A673 (cell line): Measurements from ENCODE around the gene ACO1. TPM values are rescaled to one million over a fixed set of nuclear protein-coding genes. Genes with fewer than 3 reads are reported as not detected.

Experiments
- BruUV-seq: library from RNA; stranded (reverse); fragments of 400-500 nt; replicated peaks from 2 replicates; lab custom pipeline; 2021; lab: Mats Ljungman, UMichigan
- CTCF ChIA-PET: fragments of 300-600 bp; sonication (Branson Sonifier 250); formaldehyde crosslinking; loops from one replicate; lab custom pipeline; 2022; ENCODE audit warnings: antibody characterized with exemption; lab: Charles Lee
- POLR2A ChIA-PET: fragments of 300-600 bp; sonication (Branson Sonifier 250); formaldehyde crosslinking; loops from one replicate; lab custom pipeline; 2022; ENCODE audit warnings: antibody characterized with exemption; ENCODE audit not compliant: low non-redundant PET; lab: Charles Lee
- DNase-seq: peaks from one replicate; pipeline ENCODE4 v3.0.0-alpha.2; 2015; ENCODE audit warnings: low spot score
- H3K27ac ChIP-seq: fragments of 200-600 bp; sonication (generic); 2 replicates; pipeline ENCODE4 v1.5.1; 2016; ENCODE audit warnings: mixed run types, low read depth, mild to moderate bottlenecking, mixed read lengths, antibody characterized with exemption, low read length; ENCODE audit not compliant: poor library complexity, severe bottlenecking
- H3K27me3 ChIP-seq: fragments of 200-600 bp; sonication (generic); replicated peaks from 2 replicates; pipeline ENCODE4 v1.6.1; 2017; ENCODE audit warnings: mixed run types, low read depth, mild to moderate bottlenecking, mixed read lengths, antibody characterized with exemption, low read length; ENCODE audit not compliant: insufficient read depth, poor library complexity
- H3K36me3 ChIP-seq: fragments of 200-600 bp; sonication (generic); 2 replicates; pipeline ENCODE4 v1.6.1; 2016; ENCODE audit warnings: mixed run types, mild to moderate bottlenecking, mixed read lengths, antibody characterized with exemption, low read length; ENCODE audit not compliant: insufficient read depth, poor library complexity, severe bottlenecking
- H3K4me1 ChIP-seq: fragments of 200-600 bp; sonication (generic); 2 replicates; pipeline ENCODE4 v1.6.1; 2017; ENCODE audit warnings: mixed run types, mild to moderate bottlenecking, mixed read lengths, antibody characterized with exemption, low read length; ENCODE audit not compliant: insufficient read depth, poor library complexity, severe bottlenecking
- H3K4me3 ChIP-seq: fragments of 200-600 bp; sonication (generic); 2 replicates; pipeline ENCODE4 v1.5.1; 2016; ENCODE audit warnings: low read depth, mixed run types, mild to moderate bottlenecking, mixed read lengths, low read length; ENCODE audit not compliant: poor library complexity, severe bottlenecking
- H3K9me3 ChIP-seq: fragments of 200-600 bp; sonication (generic); 2 replicates; pipeline ENCODE4 v1.6.1; 2016; ENCODE audit warnings: mixed run types, low read depth, mild to moderate bottlenecking, mixed read lengths, antibody characterized with exemption, low read length; ENCODE audit not compliant: poor library complexity, severe bottlenecking
- CTCF ChIP-seq: fragments of 300-800, 200-600 bp; sonication (generic); conservative IDR thresholded peaks from 2 replicates; pipeline ENCODE4 v1.5.1; 2017; ENCODE audit warnings: low read depth, mild to moderate bottlenecking, antibody characterized with exemption, low read length, moderate library complexity, mixed read lengths
- EZH2 ChIP-seq: fragments of 200-600 bp; sonication (generic); IDR thresholded peaks from 2 replicates; pipeline ENCODE4 v1.6.1; 2017; ENCODE audit warnings: borderline replicate concordance, low read depth, mild to moderate bottlenecking, mixed read lengths, antibody characterized with exemption, low read length; ENCODE audit not compliant: poor library complexity, severe bottlenecking
- intact Hi-C: fragments of 100-400 bp; cut with micrococcal nuclease; formaldehyde crosslinking; loops from one replicate; pipeline ENCODE4 v1.10.0; 2022; ENCODE audit not compliant: unreplicated experiment
- total RNA-seq: library from RNA; stranded (reverse); gene quantifications from 2 replicates; pipeline ENCODE4 v1.2.3, GENCODE V29; 2021

ACO1 gene
- total RNA-seq, 1 experiment from 2014 or later: 40.0 TPM

GRCh38 chr9:32360983-32361673, 23.3 kb upstream of the ACO1 start:
- POLR2A ChIA-PET: no interaction called here
- CTCF ChIA-PET: no interaction called here
- Histone ChIP-seq H3K9me3 (no peaks in the 10 kb centered on the region), H3K27ac (no peak overlapping the region), H3K4me1 (no peaks in the 10 kb centered on the region), H3K27me3 (no peaks in the 10 kb centered on the region), H3K4me3 (no peak overlapping the region), H3K36me3 (no peaks in the 10 kb centered on the region)
- DNase-seq: no peak
- no peak for TF ChIP-seq CTCF
- no peak for TF ChIP-seq EZH2
- intact Hi-C loops: no loop called here
- BruUV-seq: no TSS peak

GRCh38 chr9:32371279-32371678, 13.2 kb upstream of the ACO1 start:
- Histone ChIP-seq H3K27me3 (no peaks in the 10 kb centered on the region), H3K27ac (no peak overlapping the region), H3K36me3 (no peaks in the 10 kb centered on the region), H3K9me3 (no peaks in the 10 kb centered on the region), H3K4me1 (no peaks in the 10 kb centered on the region), H3K4me3 (no peak overlapping the region)
- no TSS peak for BruUV-seq
- DNase-seq: no peak
- POLR2A ChIA-PET: no interaction called here
- intact Hi-C loops: loop anchor here (10.0 kb wide), 2 partner anchors 56 to 334 kb away; no protein-coding TSS in a partner anchor
- TF ChIP-seq CTCF: no peak
- no peak for TF ChIP-seq EZH2
- CTCF ChIA-PET: no interaction called here

GRCh38 chr9:32371679-32372078, 12.8 kb upstream of the ACO1 start:
- no peaks in the 10 kb centered on the region for H3K9me3 ChIP-seq
- intact Hi-C loops: loop anchor here (10.0 kb wide), 2 partner anchors 57 to 333 kb away; no protein-coding TSS in a partner anchor
- no peaks in the 10 kb centered on the region for H3K4me1 ChIP-seq
- DNase-seq: no peak
- TF ChIP-seq EZH2: no peak
- TF ChIP-seq CTCF: no peak
- CTCF ChIA-PET: no interaction called here
- H3K27ac ChIP-seq: no peak overlapping the region
- H3K4me3 ChIP-seq: no peak overlapping the region
- no TSS peak for BruUV-seq
- H3K27me3 ChIP-seq: no peaks in the 10 kb centered on the region
- no peaks in the 10 kb centered on the region for H3K36me3 ChIP-seq
- POLR2A ChIA-PET: no interaction called here
